Upper lobe of left lung (tissue), 4 donors: Measurements from ENCODE around the gene AGAP1.

Experiments
- POLR2A ChIP-seq, 4 donors: fragments of 450-650 bp; IDR thresholded peaks; one replicate each; pipeline ENCODE4 v1.5.1; 2016 to 2017; ENCODE audit warnings: antibody characterized with exemption in 4 of 4, mild to moderate bottlenecking in 2 of 4
- TF ChIP-seq, protein P1 (sequence below), 6 experiments: fragments of 450-650 bp in 4 of 6; fragments of 200-600 bp in 2 of 6; sonication (generic) in 2 of 6; IDR thresholded peaks; one replicate each; pipeline ENCODE4 v1.5.1; 2016 to 2019; ENCODE audit warnings: antibody characterized with exemption in 6 of 6

DNA sequence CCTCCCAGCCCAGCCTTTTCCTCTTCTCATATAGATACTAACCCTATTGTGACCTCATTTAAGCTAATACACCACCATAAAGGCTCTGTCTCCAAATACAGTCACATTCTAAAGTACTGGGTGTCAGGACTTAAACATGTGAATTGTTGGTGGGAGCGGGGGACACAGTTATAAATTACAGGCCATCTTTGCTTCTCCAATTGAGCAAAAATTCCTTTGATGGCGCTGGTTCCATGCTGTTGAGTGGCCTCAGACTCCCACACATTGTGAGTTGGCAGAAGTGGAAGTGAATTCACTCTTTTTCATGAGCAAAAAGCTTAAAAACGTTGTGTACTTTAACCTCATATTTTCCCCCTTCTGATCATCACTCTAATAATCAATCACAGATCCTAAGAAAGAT, 628.4 kb downstream of the AGAP1 start:
- TF ChIP-seq, protein P1, sequence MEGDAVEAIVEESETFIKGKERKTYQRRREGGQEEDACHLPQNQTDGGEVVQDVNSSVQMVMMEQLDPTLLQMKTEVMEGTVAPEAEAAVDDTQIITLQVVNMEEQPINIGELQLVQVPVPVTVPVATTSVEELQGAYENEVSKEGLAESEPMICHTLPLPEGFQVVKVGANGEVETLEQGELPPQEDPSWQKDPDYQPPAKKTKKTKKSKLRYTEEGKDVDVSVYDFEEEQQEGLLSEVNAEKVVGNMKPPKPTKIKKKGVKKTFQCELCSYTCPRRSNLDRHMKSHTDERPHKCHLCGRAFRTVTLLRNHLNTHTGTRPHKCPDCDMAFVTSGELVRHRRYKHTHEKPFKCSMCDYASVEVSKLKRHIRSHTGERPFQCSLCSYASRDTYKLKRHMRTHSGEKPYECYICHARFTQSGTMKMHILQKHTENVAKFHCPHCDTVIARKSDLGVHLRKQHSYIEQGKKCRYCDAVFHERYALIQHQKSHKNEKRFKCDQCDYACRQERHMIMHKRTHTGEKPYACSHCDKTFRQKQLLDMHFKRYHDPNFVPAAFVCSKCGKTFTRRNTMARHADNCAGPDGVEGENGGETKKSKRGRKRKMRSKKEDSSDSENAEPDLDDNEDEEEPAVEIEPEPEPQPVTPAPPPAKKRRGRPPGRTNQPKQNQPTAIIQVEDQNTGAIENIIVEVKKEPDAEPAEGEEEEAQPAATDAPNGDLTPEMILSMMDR (IDR thresholded peaks at IDR 0.05) = no peak
- TF ChIP-seq POLR2A (IDR thresholded peaks at IDR 0.05) = no peak
